GM19025 (cell line): ENCODE data around the gene C14orf132.

ENCODE experiments used
- ATAC-seq: cut with Tn5 transposase; IDR thresholded peaks from one replicate; pipeline ENCODE4 v1.9.1; 2021; ENCODE audit warnings: mild to moderate bottlenecking, low read depth, moderate library complexity; ENCODE audit not compliant: unreplicated experiment

The C14orf132 gene

GRCh38 chr14:96096639-96097610 is 57.8 kb downstream of the C14orf132 start:
- no peak for ATAC-seq

- no peak for ATAC-seq
Observed at GRCh38 chr14:96097752-96098151, 58.6 kb downstream of the C14orf132 start.

GRCh38 chr14:96098309-96098998 is 59.3 kb downstream of the C14orf132 start:
- no peak for ATAC-seq

- no peak for ATAC-seq
Observed at GRCh38 chr14:96098999-96099335, 59.8 kb downstream of the C14orf132 start.

GRCh38 chr14:96100161-96101064 is 61.3 kb downstream of the C14orf132 start:
- no peak for ATAC-seq

GRCh38 chr14:96102081-96102856 is 63.1 kb downstream of the C14orf132 start:
- no peak for ATAC-seq

- ATAC-seq, result no peak
Observed at GRCh38 chr14:96103075-96103474, 63.9 kb downstream of the C14orf132 start.

GRCh38 chr14:96103560-96104460 is 64.6 kb downstream of the C14orf132 start:
- ATAC-seq, result no peak

- ATAC-seq, result no peak
Observed at GRCh38 chr14:96104469-96105057, 65.4 kb downstream of the C14orf132 start.

- no peak for ATAC-seq
Observed at GRCh38 chr14:96105089-96105925, 66.1 kb downstream of the C14orf132 start.

GRCh38 chr14:96105926-96106441 is 66.8 kb downstream of the C14orf132 start:
- ATAC-seq, result no peak

- ATAC-seq, result no peak
Observed at GRCh38 chr14:96106891-96107290, 67.7 kb downstream of the C14orf132 start.

- ATAC-seq, result no peak
Observed at GRCh38 chr14:96108061-96108795, 69.1 kb downstream of the C14orf132 start.

- ATAC-seq, result no peak
Observed at GRCh38 chr14:96108911-96109310, 69.7 kb downstream of the C14orf132 start.

- ATAC-seq, result no peak
Observed at GRCh38 chr14:96109596-96110355, 70.6 kb downstream of the C14orf132 start.

- ATAC-seq, result no peak
Observed at GRCh38 chr14:96112032-96112431, 72.9 kb downstream of the C14orf132 start.
